NCI-H69 (cell line): ENCODE data around the gene NPAS3.
A peak's percentile ranks its signal among the peaks of the same experiment; 100 is the strongest.

ENCODE experiments used
- DNase-seq: peaks from one replicate; lab custom pipeline; 2025; lab: John Stamatoyannopoulos, UW

Gene NPAS3

DNA sequence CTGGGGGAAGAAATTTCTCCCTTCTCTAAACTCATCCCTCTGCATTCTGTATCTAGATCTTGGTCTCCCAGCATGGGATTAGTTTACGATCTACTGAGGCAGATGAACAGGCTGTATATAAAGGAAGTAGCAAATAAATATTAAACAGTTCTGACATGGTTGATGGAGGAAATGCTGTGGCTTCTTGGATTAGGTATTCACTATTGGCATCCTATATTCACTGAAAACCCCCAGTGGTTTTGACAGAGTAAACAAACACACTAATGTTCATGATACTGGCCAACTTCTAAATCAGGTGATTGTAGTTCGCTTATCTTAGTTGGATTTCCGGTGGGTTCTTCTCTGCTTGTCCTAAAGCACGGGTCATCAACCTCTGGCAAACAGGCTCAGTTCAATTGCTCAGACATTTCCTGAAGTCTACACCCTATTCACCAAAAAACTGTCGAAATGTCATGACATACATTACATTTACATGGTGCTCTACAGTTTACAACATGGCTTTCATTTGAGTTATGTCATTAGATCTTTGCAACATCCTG, 578.3 kb downstream of the NPAS3 start:
- no peak for DNase-seq

DNA sequence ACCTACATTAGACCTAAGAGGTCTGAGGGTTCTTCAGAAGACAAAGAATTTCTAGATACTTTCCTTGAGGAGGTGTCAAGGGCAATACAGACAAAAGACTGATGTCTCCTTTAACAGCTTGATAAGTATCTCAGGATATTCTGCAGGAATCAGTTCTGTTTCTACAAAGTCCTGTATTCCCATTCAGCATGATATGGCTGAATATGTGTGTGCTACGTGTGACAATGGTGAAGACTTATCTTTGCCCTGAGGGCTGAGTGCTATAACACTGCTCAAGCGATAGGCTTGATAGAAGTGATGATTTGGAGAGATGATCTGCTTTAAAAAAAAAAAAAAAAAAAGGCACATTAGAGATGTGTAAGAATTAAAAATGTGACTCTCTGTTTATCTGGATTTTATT, 582.5 kb downstream of the NPAS3 start:
- DNase-seq, result no peak

DNA sequence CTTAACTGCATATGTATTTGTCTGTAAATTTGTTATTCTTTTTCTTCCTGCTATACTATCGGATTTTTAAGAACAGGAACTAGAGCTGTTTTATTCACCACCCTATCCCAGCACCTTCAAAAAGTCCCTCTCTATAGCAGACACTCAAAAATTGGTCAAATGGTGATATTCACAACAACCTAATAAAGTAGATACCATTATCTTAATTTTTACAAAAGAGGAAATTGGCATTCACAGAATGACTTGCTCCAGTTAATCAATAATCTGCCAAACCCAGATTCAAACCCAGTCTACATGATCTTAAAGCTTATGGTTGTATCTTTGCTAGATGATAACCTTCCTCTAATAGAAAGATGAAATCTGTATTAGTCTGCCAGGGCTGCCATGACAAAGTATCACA, 585.6 kb downstream of the NPAS3 start:
- DNase-seq, result no peak

DNA sequence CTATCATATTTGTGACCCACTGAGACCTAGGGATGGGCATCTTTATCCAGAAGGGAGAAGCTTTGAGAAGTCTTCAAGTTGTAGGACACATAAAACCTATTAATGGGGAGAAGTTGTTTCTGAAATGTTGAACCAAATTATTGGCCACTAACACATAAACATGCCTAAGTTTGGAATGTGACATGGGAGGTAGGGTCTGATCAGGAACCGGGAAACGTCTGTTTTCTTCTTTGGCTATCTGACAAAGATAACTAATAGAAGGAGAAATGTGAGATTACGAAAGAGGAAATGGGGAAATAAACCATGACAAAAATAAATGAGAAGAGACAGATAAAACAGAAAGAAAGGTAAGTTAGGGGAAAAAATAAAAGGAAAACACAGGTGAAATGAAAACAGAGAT, 586.9 kb downstream of the NPAS3 start:
- no peak for DNase-seq

DNA sequence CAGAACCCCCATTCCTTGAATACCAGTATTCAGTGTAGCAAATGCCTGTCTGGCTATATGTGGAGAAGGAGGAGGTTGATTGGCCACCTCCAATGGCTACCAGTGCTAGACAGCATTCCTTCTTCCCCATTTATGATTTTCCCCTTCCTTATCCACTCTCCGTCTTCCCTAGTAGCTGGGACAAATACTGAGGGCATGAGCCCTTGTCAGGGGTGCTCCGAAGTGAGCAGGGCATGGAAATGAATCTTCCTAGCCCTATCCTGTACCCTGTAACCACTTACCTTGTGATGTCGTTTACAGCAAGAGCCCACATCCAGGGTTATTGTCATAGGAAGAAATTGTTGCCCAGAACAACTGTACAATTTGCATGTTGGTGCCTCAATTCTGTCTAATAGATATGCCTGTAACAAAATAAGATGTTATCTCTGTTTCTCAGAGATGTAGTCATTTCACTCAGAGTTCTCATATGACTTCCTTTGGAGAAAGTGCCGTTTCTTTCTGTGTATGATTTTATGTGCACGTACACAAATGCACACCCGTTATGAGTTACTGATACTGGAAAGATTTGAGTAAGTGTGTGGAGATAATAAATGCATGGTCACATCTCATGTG, 588.5 kb downstream of the NPAS3 start:
- no peak for DNase-seq

DNA sequence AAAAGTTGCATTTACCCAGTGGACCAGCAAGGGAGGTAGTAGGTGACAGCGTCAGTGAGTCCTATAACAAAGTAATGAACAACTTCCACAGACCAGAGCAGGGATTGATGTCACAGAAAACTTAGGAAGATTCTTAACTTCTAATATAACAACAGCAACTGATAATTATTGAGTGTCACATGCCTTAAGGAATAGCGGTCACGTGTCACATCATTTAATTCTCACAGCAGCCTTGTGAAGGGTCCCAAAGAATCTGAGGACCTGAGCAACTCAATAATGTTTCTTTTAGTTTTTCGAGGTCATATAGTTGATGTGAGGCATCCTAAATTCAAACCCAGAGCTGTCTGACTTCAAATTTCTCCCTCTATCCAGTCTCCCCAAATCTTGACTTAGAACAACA, 590.0 kb downstream of the NPAS3 start:
- DNase-seq, result no peak

DNA sequence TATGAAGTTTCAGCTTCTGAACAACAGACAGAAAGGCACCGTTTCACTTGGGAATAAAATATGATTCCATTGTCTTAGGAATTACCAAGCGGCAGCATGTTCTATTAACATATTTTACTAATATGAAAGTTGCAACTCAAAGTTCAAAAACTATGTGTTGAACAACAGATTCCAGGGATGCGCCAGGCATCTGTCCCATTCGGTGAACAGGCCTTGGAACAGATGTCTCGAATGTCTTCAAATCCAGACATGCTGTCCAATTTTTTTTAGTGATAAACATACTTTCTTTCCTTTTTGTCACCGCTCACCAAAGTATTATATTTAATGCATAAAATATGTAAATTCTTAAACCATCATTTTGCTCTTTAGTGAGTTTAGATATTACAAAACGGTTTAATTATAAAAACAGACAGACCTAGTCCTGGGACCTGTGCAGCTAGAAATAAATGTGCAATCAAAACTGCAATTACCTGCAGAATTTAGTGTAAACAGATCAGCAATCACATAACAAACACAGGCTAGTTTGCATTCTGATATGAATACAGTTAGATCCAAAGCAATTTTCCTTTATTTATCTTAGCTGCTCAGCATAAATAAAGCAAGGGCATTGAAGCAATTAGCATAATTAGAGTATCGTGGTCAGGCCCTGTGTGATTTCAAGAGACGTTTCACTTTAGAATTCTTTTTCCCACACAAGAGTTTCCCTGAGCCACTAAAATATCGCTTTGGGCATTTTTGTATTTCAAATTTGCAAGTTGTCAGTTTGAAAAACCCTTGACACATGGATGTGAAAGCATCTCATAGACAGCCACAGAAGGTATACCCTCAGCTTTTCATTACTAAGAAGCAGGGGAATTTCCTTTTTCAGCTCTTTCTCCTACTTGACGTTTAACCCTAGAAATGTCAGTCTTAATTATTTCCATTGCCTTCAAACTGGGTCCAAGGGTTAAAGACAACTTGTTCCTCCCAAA, 591.4 kb downstream of the NPAS3 start:
- peak; percentile 43 for DNase-seq

DNA sequence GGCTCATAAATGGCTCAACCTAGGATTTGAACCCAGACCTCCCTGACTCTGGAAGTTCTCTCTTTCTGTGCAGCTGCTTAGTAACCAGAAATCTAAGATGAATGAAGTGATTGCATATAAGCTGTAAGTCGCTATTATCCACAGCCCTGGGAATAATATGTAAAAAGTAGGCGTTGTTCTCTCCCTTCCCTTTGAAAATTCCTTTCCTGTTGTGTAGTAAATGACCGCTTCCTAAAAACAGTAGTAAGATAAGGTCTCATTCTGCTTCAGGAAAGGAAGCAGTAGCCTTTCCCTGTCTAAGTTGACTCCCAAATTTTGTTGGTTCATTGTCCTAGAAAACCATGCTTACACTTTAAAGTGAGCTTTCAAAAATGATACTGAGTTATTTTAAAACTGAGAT, 593.9 kb downstream of the NPAS3 start:
- DNase-seq, result no peak

DNA sequence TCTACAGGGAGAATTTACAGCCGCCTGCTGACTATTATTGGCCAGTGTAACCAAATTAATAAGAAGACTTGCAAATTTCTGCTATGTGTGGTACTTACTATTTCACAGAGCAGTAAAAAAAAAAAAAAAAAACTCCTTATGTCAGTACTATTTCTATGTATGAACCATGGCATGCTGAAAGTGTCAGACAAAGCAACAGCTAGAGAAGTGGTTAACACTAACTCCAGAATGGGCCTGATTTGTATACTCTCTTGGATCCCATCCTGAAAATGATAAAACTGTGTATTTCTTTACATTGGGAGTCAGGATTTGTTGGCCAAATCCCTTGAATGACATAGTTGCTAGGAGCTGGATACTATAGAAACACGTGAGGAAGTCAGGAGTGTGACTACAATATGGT, 595.4 kb downstream of the NPAS3 start:
- no peak for DNase-seq

DNA sequence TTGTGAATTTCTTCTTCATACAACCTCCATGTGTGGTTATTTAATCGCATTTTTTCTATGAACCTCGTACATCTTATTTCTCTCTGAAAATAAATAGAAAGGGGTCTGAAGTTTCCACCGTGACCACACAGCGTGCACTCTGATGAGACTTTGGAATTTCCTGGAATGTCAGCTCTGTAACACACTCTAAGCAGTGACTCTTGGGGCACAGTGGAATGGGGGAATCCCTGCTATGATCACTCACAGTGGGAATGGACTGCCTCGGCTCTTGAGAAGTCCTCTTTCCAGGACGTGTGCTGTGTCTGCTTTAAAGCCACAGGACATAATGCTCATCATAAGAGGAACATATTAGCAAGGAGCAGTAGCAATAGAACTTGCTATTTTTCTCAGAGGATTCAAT, 596.0 kb downstream of the NPAS3 start:
- no peak for DNase-seq

DNA sequence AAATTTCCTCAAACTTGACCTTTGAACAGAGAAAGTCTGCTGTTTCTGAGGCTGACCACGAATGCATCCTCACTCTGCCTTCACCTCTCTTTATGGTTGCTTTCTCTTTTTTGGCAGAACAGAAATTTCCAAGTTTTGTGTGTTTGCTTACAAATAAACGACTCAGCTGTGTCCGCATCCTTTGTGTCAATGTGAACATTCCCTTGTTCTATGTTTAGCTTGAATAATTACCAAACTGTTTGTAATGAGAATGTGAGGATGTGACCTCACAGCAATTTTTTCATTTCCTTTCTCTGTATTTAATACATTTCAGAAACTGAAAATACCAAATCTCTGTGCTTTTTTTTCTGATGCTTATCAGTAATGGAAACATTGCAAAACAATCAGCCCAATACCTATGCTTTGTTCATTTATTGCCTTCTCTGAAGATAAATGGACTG, 601.3 kb downstream of the NPAS3 start:
- no peak for DNase-seq

DNA sequence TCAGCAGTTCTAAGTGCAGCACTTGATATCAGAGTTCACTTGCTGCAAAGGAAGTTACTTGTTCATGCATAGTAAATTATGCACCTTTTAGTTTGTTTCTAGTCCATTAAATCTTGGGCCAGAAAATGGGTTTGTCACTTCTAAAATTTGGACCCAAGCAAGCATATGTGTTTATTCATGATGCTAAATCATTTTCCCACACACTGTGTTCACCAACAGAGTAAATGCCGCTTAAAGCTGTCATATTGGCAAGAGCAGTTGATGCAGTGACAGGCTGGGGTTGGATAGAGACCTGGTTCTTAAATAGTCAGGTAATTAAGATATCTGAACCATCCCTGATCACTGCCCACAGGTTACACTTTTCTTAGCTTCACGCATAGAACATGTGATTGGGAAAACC, 602.5 kb downstream of the NPAS3 start:
- no peak for DNase-seq

DNA sequence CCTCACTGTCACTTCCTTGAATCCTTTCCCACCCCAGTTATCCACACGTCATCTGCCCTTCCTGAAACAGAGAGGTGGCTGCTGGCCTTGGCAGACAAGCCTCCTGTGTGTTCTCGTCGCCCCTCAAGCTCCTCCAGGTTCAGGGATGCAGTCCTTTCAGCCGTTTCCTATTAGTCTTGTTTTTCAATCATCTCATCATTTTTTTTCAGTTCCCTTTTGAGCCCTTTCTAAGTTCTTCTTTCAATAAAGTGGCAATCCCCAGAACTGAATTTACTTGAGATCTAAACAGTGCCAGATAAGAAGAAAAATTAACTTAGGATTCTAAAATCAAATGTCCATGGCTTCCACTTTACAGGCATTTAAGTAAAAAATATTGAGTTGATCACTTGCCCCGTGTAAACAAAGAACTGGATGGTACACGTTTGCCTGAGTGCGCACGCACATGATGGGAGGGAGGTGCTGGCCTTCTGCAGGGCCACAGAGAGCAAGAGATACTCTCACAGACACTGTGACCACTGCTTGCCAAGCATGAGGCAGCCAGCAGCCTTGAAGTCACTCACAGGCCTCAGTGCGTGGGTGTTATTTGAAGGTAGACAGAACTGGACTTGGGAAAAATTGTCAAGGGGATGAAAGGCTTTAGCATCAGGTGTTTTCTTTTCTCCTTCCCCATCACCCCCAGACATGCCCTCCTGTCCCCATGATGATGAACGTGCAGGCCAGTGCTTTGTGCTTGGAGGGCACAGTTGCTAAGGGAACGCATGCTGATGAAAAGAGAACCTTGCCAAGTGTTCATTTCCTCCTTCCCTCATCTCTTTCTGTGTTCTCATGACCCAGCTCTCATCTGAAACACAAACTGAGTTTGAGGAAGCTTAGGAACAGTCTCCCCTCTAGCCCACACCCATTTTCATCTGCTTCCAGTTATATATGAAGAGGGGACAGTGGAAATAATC, 603.9 kb downstream of the NPAS3 start:
- no peak for DNase-seq

DNA sequence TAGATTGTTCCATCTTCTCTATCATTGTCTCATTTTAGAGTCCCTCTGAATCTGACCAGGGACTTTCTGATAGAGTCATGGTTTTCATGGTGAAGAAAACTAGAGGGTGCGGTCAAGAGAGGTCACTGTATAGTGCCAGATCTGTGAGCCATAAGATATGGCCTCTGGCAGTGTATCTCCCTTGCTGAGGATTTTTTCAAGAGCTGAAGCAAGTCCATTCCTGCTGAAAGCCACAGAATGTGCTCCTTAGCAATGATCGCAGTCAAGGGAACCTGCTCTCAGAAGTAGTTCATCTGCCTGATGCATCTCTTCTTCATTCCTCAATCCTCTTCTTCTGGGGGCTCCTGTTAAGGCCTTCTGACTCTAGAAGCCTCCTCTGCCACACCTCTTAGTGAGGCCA, 607.0 kb downstream of the NPAS3 start:
- DNase-seq, result no peak

DNA sequence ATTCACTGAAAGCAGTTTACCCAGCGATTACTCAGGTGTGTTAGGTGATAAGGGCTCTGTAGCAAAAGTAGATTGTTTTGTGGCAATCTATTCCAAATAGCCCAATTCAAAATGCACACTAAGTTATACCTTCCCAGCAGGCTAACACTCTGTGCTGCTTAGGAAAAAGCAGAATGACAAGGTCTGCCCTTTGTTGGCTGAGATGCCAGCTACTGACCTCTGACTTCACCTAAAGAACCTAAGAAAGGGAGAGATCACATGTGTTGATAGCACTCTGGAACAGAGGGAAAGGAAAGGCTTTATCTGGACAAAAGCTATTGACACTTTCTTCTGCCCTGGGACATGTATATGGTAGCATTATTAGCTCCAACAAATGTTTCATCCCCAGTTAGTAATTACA, 609.9 kb downstream of the NPAS3 start:
- DNase-seq, result no peak

DNA sequence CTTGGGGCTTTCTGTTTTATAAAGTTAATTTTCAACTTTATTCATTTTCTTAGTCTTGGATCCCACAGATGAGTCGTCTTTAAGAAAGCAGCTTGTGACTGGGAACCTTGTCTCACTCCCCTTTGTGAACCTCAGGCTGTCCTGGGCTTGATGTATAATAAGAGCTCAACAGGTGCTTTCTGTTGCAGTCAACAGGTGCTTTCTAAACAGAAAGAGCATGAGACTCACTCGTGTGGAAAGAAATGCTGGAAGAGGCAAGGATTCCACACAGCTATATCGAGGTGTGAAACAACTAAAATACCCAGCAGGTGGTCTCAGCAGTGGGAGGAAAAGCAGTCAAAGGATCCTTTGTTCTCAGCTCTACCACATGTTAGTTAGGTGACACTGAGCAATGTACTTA, 613.3 kb downstream of the NPAS3 start:
- DNase-seq, result peak; percentile 7

DNA sequence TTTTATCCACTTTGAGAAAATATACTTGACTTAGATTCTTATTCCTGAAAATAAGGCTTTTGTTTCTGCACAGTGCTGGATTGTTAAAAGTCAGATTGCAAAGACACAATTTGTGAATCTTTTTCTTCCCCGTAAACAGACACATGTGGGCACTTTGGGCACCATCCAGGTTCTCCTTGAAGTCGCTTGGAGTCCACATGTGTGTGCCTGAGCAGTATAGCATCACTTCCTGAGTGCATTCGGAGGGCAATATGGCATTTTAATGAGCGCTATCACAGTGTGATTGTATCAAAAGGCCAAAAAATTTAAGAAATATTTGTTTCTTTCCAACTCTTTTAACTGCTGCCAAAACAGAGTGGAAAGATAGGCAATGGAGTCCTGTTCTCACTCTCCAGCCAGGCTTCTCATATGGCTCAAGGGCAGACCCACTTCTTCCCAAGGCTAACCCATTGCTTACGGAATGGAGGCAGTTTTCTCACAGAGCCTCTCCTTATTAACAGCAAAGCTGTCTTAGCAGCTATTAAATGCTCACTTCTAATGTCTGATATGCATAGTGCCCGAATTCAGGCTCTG, 615.1 kb downstream of the NPAS3 start:
- no peak for DNase-seq

DNA sequence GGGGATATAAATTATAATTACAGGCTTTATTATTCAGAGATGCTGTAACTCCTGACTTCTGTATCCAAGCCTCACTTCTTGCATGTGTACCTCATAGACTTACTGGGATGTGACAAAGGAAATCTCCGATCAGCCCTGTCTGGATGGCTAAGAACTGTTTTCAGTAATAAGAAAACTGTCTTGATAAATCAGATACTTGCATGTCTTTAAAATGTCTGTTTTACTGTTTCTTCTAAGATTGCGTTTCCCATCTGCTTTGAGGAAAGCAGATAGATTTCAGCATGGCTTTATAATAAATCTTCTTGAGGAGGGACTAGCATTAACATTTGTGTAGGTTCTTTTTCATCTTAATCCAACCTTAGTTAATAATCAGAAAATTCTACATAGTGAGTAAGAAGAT, 616.3 kb downstream of the NPAS3 start:
- DNase-seq, result no peak

DNA sequence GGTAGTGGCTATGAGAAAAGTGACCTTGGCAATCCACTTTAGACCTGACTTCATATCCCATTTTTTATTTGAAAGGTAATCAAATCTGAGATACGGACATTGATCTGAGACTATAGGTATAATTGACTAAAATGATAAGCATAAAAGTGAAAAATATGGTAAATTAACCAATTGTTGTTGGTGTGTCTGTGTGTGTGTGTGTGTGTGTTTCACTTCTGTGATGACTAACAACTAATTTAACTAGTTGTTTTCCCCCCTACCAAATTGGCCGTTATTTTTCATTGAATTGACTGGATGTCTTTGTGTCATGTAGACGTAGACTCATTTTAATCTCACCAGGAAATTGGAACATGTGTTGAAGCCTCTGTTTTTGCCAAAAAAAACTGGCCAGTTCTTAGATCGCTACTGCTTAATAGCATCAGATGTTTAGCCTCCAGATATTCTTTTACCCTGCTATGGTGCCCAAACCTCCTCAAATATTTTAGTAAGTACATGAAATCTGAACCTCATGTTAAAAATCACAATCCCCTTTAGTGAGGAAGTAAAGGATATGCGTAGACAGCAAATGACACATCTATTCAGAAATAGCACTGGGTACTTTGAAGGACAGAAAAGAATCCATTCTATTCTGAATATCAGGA, 617.2 kb downstream of the NPAS3 start:
- DNase-seq, result no peak

DNA sequence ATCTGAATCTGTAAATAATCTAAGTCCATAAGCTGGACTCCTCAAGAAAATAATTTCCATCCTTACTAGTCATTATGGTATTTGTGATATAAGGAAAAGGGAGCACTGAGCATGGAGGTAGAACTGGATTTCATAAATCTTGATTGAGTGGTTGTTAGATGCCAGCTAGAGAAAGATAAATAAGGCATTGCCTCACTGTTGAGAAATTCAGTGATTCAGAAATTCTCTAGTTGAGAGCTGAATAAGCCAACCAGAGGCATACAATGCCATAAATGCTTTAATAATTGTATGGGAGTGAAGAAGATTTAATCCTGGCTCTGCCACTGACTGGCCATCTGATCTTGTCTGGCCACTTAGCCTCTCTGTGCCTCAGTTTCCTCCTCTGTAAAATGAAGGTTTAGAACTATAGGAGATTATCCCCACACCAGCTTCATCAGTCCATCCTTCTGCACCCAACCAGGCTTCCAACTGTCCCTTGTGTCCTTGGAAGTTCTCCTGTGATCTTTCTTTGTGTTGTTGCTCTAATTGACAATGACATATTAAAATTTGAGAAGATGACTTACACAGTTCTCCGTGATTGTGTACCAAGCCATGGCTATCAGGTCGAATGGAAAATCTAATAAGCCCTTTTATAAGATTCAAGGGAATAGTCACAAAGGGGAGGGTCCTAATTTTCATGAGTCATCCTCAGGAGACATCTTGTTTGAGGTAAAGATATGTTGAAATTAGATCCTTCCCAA, 617.9 kb downstream of the NPAS3 start:
- no peak for DNase-seq
